GM21381 (cell line): ENCODE data around the gene DGCR8.
"Not testable (repeated sequence)": the region's sequence is repeated elsewhere in the genome, so short reads cannot be mapped to it uniquely, and the experiment has no call there.

Source experiments
- ATAC-seq: cut with Tn5 transposase; IDR thresholded peaks from one replicate; pipeline ENCODE4 v1.9.1; 2021; ENCODE audit warnings: mild to moderate bottlenecking, moderate library complexity; ENCODE audit not compliant: unreplicated experiment

DGCR8 gene

GRCh38 chr22:20065896-20066616 lies 14.0 kb upstream of the DGCR8 start:
- no peak for ATAC-seq

- ATAC-seq: no peak
Measured at GRCh38 chr22:20066617-20067383, 13.2 kb upstream of the DGCR8 start.

- ATAC-seq: not testable (repeated sequence)
Measured at GRCh38 chr22:20067384-20067682, 12.7 kb upstream of the DGCR8 start.

DNA sequence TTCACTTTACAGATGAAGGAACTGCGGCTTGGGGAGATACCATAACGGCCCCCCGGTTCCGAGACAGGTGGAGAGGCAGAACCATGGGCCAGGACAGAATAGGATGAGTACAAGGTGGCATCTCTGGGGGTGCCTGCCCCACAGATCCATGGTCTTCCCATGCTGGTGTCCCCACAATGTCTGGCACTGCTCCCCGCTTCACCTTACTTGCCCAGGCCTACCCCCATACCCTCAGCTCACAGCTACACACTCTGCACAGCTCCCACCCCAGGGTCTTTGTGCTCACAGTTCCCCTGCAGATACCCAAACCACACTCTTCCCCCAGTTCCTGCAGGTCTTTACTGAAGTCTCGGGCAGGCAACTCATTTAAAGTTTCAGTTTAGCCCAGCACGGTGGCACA lies 11.4 kb upstream of the DGCR8 start:
- no peak for ATAC-seq

GRCh38 chr22:20069331-20070042 lies 10.6 kb upstream of the DGCR8 start:
- no peak for ATAC-seq

GRCh38 chr22:20071524-20071972 lies 8.5 kb upstream of the DGCR8 start:
- ATAC-seq: no peak

DNA sequence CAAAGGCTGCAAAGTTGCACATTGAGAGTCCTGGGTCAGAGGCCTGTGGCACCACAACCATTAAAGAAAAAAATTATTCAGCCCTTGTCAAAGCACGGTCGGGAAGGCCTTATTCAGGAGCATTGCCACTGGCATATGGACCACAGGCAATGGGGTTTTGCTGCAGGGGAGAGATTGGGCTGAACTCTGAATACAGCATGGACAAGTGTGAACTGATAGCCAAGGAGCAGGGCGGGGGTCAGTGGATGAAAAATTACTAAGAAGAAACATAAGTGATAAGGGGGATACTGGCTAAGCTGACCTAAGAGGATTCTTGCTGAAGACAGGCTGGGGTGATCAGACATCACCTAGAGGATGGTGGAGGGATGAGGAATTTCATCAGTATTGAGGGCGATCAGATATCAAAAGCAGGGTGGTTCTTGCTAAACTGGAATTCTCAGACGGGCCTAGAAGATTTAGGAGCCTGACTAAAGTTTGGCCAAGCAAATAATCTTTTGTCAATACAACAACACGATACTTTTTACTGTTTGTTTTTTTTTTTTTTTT lies 3.3 kb upstream of the DGCR8 start:
- ATAC-seq: no peak

- ATAC-seq: peak; percentile 57
Measured at GRCh38 chr22:20080445-20080775, 369 bp downstream of the DGCR8 start.

DNA sequence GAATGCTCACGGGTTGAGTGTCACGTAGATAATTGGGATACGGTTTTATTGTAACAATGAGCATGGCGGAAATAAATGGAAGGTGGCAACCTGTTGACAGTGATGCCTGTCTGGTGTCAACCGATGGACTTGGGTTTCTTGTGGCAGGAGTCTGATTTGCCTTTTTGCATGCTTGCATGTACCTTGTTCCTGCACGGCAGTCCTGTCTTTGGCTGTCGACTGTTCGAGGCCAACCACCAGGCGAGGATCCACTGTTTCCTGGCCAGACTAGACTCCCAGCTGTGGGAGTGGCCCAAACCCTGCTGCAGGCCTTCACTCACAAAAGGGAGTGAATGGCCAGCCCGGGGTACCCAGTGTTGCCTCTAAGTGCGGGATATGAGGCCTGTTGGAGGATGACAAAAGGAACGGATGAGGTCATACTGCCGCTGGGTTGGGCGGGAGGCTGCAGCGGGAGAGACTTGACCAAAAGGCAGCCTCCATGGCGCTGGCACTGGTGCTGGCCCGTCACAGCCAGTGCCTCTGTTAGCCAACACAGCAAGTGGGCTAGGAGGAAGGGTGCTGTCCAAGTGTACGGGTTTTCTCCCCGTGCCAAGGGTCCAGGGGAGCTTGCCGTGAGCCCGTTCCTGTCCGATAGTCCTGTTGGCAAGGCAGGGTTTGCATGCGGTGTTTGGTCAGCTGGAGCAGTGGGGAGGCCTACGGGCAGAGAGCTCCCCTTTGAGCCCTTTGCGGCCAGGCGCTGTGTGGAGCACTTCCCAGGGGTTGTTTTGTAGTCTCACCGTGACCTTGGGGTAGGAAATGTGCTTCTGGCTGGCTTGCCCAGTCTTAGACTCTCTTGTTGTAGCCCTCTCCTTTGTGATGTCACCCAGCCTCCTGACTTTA lies 974 bp downstream of the DGCR8 start:
- ATAC-seq: no peak

DNA sequence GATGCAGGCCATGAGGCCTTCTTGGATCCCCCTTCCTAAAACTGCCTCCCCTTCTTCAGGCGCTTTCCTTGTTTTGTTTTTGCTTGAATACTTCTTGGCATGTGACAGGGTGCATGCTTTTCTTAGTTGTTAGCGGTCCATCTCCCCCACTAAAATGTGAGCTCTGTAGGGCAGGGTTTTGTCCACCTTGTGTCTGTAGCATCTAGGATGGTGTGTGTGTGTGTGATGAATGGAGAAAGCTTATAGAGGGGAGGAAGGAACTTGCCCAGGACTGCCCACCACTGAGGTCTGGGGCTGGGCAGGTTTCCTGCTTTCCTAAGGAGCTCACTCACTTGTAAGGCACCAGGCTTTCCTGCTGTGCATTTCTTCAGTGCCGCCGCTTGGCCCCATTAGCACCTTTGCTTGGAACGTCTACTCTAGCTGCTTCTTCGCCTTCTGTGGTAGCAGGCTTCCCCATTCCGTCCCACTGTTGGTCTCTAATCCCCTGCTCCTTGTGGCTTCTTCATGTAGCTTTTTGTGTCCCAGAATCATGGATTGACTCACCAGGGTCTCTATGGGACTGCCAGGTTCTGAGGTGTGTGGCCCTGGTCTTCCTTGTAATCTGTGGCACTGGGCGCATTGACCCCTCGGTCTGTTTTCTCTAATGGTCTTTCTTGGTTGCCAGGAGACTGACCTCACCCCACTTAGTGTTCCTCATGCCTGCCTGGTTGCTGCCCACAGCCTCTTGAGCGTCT lies 3.3 kb downstream of the DGCR8 start:
- ATAC-seq: no peak

- no peak for ATAC-seq
Measured at GRCh38 chr22:20083891-20084546, 4.0 kb downstream of the DGCR8 start.

DNA sequence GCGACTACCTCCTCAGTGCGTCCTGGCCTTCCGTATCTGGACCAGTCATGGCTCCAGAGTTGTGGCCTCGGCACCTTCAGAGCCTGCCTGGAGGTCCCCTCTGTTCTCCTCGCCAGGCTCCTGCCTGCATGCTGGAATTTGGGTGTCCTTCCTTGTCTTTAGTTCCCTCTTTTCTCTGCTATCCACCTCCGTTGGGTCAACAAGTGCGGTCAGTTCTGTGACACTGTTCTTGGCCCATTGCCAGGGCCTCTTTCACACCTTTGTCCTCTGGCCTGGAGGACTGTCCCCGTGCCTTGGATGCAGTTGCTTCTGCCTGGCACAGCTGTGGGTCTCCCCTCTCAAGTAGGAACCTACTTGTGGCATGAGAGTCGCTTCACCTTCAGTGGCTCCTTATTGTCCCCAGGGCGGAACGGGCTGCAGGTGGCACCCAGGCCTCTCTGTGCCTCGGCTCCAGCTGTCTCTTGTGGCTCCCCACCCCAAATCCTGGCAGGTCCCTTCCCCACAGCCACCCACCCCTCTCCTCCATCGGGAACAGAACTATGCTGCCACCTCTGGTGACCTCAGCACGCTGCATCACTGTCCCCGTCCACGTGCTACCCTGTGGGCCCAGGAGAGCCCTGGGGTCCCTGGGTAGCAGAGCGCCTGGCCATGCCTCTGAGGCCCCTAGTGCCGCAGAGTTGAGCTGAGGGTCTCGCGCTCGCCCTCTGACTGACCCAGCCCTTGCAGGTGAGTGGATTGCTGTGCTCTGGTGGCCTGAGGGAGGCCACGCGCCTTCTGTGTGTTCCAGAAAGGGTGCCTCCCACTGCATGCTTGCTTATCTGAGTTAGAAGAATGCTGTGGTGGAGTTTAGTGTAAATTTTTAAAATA lies 4.7 kb downstream of the DGCR8 start:
- ATAC-seq: no peak

DNA sequence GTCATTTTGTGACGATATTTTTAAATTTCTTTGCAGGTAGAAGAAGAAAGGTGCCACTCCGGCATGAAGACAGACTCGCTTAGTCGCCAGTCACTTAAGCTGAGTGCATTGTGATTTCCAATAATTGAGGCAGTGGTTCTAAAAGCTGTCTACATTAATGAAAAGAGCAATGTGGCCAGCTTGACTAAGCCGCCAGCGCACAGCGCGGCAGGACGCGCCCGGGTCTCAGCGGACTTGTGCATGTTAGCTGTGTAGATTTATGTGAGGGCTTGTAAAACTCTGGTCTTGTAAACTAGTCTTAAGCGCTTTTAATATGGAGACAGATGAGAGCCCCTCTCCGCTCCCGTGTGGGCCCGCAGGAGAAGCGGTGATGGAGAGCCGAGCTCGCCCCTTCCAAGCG lies 5.6 kb downstream of the DGCR8 start:
- no peak for ATAC-seq

GRCh38 chr22:20086101-20086599 lies 6.1 kb downstream of the DGCR8 start:
- ATAC-seq: no peak

GRCh38 chr22:20086763-20087162 lies 6.7 kb downstream of the DGCR8 start:
- no peak for ATAC-seq

- ATAC-seq: no peak
Measured at GRCh38 chr22:20087319-20088262, 7.5 kb downstream of the DGCR8 start.

DNA sequence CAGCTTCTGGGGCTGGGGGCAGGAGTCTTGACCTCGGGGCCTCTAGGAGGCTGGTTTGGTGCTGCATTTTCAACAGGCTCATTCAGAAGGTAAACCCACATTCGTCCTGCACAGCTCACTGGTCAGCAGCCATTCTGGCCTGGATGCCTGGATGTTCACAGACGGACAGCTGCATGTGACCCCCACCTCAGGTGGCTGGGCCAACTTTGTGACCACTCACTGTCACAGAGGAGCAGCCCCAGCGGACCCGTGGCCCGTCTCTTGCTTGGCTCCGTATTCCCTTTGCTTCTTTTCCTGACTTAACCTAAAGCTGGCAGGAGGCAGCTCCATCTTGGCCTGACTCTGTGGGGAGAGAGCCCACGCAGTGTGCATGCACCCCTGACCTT lies 8.2 kb downstream of the DGCR8 start:
- ATAC-seq: no peak
